ENCODE data around the gene ZNF888. TPM values are rescaled to one million over a fixed set of nuclear protein-coding genes. Genes with fewer than 3 reads are reported as not detected.
"Not testable (repeated sequence)": the region's sequence is repeated elsewhere in the genome, so short reads cannot be mapped to it uniquely, and the experiment has no call there.

ZNF888 gene
- total and polyA plus RNA-seq, 5 donors from 2014 or later: 1.7 to 5.0 (median 2.4) TPM

GRCh38 chr19:52944703-52945493 lies 21.7 kb upstream of the ZNF888 start:
- H3K4me1 ChIP-seq (ENCODE audit: control insufficient read depth, insufficient read depth, low read length, poor library complexity, severe bottlenecking); H3K4me3 ChIP-seq (ENCODE audit: low read depth, low read length); H3K36me3 Mint-ChIP-seq; ATAC-seq (ENCODE audit: low read depth in 2 of 2); H3K27ac Mint-ChIP-seq; H3K36me3 ChIP-seq (ENCODE audit: control insufficient read depth, insufficient read depth, low read length); DNase-seq; H3K27ac ChIP-seq (ENCODE audit: insufficient read depth, low read length, poor library complexity, severe bottlenecking); H3K27me3 ChIP-seq (ENCODE audit: control insufficient read depth, insufficient read depth, low read length); H3K27me3 Mint-ChIP-seq: not testable (repeated sequence)
- peaks cover 0 to 23% (median 12%) of the 10 kb centered on the region in 4 donors for H3K4me1 Mint-ChIP-seq
- peak overlapping the region; percentile 12 to 76 (median 58) for H3K4me3 Mint-ChIP-seq
- H3K9me3 ChIP-seq (ENCODE audit: control insufficient read depth in 2 of 2, low read length in 2 of 2): peaks cover 31 to 45% of the 10 kb centered on the region in 2 experiments
- peaks cover 0 to 34% (median 21%) of the 10 kb centered on the region in 7 donors for H3K9me3 Mint-ChIP-seq

GRCh38 chr19:52943884-52944643 lies 20.8 kb upstream of the ZNF888 start:
- Mint-ChIP-seq H3K4me3 (peak overlapping the region in 1 of 4 donors; percentile 22), H3K27me3 (peaks cover 5% of the 10 kb centered on the region), H3K36me3 (no peaks in the 10 kb centered on the region), H3K4me1 (peaks cover 0 to 29% (median 12%) of the 10 kb centered on the region in 4 donors), H3K9me3 (peaks cover 0 to 30% (median 15%) of the 10 kb centered on the region in 7 donors), H3K27ac (no peak overlapping the region)
- peaks cover 13% of the 10 kb centered on the region for H3K4me1 ChIP-seq (ENCODE audit: control insufficient read depth, insufficient read depth, low read length, poor library complexity, severe bottlenecking)
- no peaks in the 10 kb centered on the region for H3K36me3 ChIP-seq (ENCODE audit: control insufficient read depth, insufficient read depth, low read length)
- peaks cover 23 to 45% of the 10 kb centered on the region in 2 experiments for H3K9me3 ChIP-seq (ENCODE audit: control insufficient read depth in 2 of 2, low read length in 2 of 2)
- no peaks in the 10 kb centered on the region for H3K27me3 ChIP-seq (ENCODE audit: control insufficient read depth, insufficient read depth, low read length)
- no peak overlapping the region for H3K4me3 ChIP-seq (ENCODE audit: low read depth, low read length)
- ATAC-seq (ENCODE audit: low read depth in 2 of 2) (no peak), DNase-seq (no peak)
- H3K27ac ChIP-seq (ENCODE audit: insufficient read depth, low read length, poor library complexity, severe bottlenecking): no peak overlapping the region

- peaks cover 7% of the 10 kb centered on the region for H3K36me3 Mint-ChIP-seq
- H3K9me3 Mint-ChIP-seq: peaks cover 0 to 37% (median 18%) of the 10 kb centered on the region in 7 donors
- Histone ChIP-seq H3K36me3 (ENCODE audit: control insufficient read depth, insufficient read depth, low read length) (no peaks in the 10 kb centered on the region), H3K4me3 (ENCODE audit: low read depth, low read length) (peak overlapping the region; percentile 74), H3K9me3 (ENCODE audit: control insufficient read depth in 2 of 2, low read length in 2 of 2) (peaks cover 17 to 43% of the 10 kb centered on the region in 2 experiments), H3K27ac (ENCODE audit: insufficient read depth, low read length, poor library complexity, severe bottlenecking) (peak overlapping the region; percentile 74), H3K4me1 (ENCODE audit: control insufficient read depth, insufficient read depth, low read length, poor library complexity, severe bottlenecking) (peaks cover 13% of the 10 kb centered on the region), H3K27me3 (ENCODE audit: control insufficient read depth, insufficient read depth, low read length) (no peaks in the 10 kb centered on the region)
- H3K4me3 Mint-ChIP-seq: peak overlapping the region; percentile 94 to 99 (median 96)
- DNase-seq (no peak), ATAC-seq (ENCODE audit: low read depth in 2 of 2) (no peak)
- H3K27me3 Mint-ChIP-seq: peaks cover 5% of the 10 kb centered on the region
- H3K27ac Mint-ChIP-seq: no peak overlapping the region
- peaks cover 3 to 37% (median 12%) of the 10 kb centered on the region in 4 donors for H3K4me1 Mint-ChIP-seq
These were observed 20.1 kb upstream of the ZNF888 start for GRCh38 chr19:52943134-52943883.

- peaks cover 8% of the 10 kb centered on the region for H3K36me3 Mint-ChIP-seq
- H3K9me3 Mint-ChIP-seq: peaks cover 0 to 32% (median 19%) of the 10 kb centered on the region in 7 donors
- ATAC-seq (ENCODE audit: low read depth in 2 of 2) (peak; percentile 99 to 100), DNase-seq (peak; percentile 92 to 96 (median 92))
- Histone ChIP-seq H3K27me3 (ENCODE audit: control insufficient read depth, insufficient read depth, low read length) (no peaks in the 10 kb centered on the region), H3K9me3 (ENCODE audit: control insufficient read depth in 2 of 2, low read length in 2 of 2) (peaks cover 13 to 41% of the 10 kb centered on the region in 2 experiments), H3K36me3 (ENCODE audit: control insufficient read depth, insufficient read depth, low read length) (peaks cover 1% of the 10 kb centered on the region), H3K4me1 (ENCODE audit: control insufficient read depth, insufficient read depth, low read length, poor library complexity, severe bottlenecking) (peaks cover 13% of the 10 kb centered on the region), H3K4me3 (ENCODE audit: low read depth, low read length) (peak overlapping the region; percentile 91), H3K27ac (ENCODE audit: insufficient read depth, low read length, poor library complexity, severe bottlenecking) (peak overlapping the region; percentile 74)
- H3K27me3 Mint-ChIP-seq: peaks cover 5% of the 10 kb centered on the region
- peak overlapping the region; percentile 94 to 99 (median 96) for H3K4me3 Mint-ChIP-seq
- peak overlapping the region; percentile 83 to 96 (median 92) for H3K27ac Mint-ChIP-seq
- H3K4me1 Mint-ChIP-seq: peaks cover 3 to 40% (median 12%) of the 10 kb centered on the region in 4 donors
These were observed 19.3 kb upstream of the ZNF888 start for GRCh38 chr19:52942386-52943133.

- H3K27ac Mint-ChIP-seq: peak overlapping the region; percentile 92 to 99 (median 96)
- H3K27me3 Mint-ChIP-seq: peaks cover 5% of the 10 kb centered on the region
- H3K4me1 ChIP-seq (ENCODE audit: control insufficient read depth, insufficient read depth, low read length, poor library complexity, severe bottlenecking): peaks cover 13% of the 10 kb centered on the region
- peak overlapping the region; percentile 91 for H3K4me3 ChIP-seq (ENCODE audit: low read depth, low read length)
- H3K36me3 Mint-ChIP-seq: peaks cover 9% of the 10 kb centered on the region
- peaks cover 8 to 42% of the 10 kb centered on the region in 2 experiments for H3K9me3 ChIP-seq (ENCODE audit: control insufficient read depth in 2 of 2, low read length in 2 of 2)
- peaks cover 4% of the 10 kb centered on the region for H3K36me3 ChIP-seq (ENCODE audit: control insufficient read depth, insufficient read depth, low read length)
- peak overlapping the region; percentile 94 to 99 (median 96) for H3K4me3 Mint-ChIP-seq
- peaks cover 0 to 30% (median 19%) of the 10 kb centered on the region in 7 donors for H3K9me3 Mint-ChIP-seq
- peak overlapping the region; percentile 74 for H3K27ac ChIP-seq (ENCODE audit: insufficient read depth, low read length, poor library complexity, severe bottlenecking)
- ATAC-seq (ENCODE audit: low read depth in 2 of 2): peak in 1 of 2 donors; percentile 12
- H3K27me3 ChIP-seq (ENCODE audit: control insufficient read depth, insufficient read depth, low read length): no peaks in the 10 kb centered on the region
- peak in 2 of 3 donors; percentile 6 to 40 for DNase-seq
- H3K4me1 Mint-ChIP-seq: peaks cover 3 to 45% (median 12%) of the 10 kb centered on the region in 4 donors
These were observed 18.7 kb upstream of the ZNF888 start for GRCh38 chr19:52941941-52942385.

GRCh38 chr19:52941523-52941922 lies 18.3 kb upstream of the ZNF888 start:
- ATAC-seq (ENCODE audit: low read depth in 2 of 2); DNase-seq; H3K27me3 Mint-ChIP-seq; H3K36me3 ChIP-seq (ENCODE audit: control insufficient read depth, insufficient read depth, low read length); H3K27me3 ChIP-seq (ENCODE audit: control insufficient read depth, insufficient read depth, low read length): not testable (repeated sequence)
- Mint-ChIP-seq H3K4me1 (peaks cover 3 to 47% (median 12%) of the 10 kb centered on the region in 4 donors), H3K4me3 (peak overlapping the region; percentile 94 to 99 (median 96)), H3K9me3 (peaks cover 0 to 30% (median 20%) of the 10 kb centered on the region in 7 donors), H3K27ac (peak overlapping the region; percentile 92 to 99 (median 96)), H3K36me3 (peaks cover 13% of the 10 kb centered on the region)
- Histone ChIP-seq H3K4me1 (ENCODE audit: control insufficient read depth, insufficient read depth, low read length, poor library complexity, severe bottlenecking) (peaks cover 13% of the 10 kb centered on the region), H3K27ac (ENCODE audit: insufficient read depth, low read length, poor library complexity, severe bottlenecking) (peak overlapping the region; percentile 74), H3K9me3 (ENCODE audit: control insufficient read depth in 2 of 2, low read length in 2 of 2) (peaks cover 7 to 42% of the 10 kb centered on the region in 2 experiments), H3K4me3 (ENCODE audit: low read depth, low read length) (peak overlapping the region; percentile 91)
